Measurements from ENCODE around the gene LSM14B.

The LSM14B gene

GRCh38 chr20:62177307-62177706, 55.0 kb downstream of the LSM14B start:
- no peak overlapping the region for H3K4me3 ChIP-seq (ENCODE audit: low read depth, low read length)
- TF ChIP-seq, protein P1, sequence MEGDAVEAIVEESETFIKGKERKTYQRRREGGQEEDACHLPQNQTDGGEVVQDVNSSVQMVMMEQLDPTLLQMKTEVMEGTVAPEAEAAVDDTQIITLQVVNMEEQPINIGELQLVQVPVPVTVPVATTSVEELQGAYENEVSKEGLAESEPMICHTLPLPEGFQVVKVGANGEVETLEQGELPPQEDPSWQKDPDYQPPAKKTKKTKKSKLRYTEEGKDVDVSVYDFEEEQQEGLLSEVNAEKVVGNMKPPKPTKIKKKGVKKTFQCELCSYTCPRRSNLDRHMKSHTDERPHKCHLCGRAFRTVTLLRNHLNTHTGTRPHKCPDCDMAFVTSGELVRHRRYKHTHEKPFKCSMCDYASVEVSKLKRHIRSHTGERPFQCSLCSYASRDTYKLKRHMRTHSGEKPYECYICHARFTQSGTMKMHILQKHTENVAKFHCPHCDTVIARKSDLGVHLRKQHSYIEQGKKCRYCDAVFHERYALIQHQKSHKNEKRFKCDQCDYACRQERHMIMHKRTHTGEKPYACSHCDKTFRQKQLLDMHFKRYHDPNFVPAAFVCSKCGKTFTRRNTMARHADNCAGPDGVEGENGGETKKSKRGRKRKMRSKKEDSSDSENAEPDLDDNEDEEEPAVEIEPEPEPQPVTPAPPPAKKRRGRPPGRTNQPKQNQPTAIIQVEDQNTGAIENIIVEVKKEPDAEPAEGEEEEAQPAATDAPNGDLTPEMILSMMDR (conservative IDR thresholded peaks at IDR 0.05; ENCODE audit: low read depth, low read length) = no peak
- DNase-seq (ENCODE audit: low read depth) = no peak

DNA sequence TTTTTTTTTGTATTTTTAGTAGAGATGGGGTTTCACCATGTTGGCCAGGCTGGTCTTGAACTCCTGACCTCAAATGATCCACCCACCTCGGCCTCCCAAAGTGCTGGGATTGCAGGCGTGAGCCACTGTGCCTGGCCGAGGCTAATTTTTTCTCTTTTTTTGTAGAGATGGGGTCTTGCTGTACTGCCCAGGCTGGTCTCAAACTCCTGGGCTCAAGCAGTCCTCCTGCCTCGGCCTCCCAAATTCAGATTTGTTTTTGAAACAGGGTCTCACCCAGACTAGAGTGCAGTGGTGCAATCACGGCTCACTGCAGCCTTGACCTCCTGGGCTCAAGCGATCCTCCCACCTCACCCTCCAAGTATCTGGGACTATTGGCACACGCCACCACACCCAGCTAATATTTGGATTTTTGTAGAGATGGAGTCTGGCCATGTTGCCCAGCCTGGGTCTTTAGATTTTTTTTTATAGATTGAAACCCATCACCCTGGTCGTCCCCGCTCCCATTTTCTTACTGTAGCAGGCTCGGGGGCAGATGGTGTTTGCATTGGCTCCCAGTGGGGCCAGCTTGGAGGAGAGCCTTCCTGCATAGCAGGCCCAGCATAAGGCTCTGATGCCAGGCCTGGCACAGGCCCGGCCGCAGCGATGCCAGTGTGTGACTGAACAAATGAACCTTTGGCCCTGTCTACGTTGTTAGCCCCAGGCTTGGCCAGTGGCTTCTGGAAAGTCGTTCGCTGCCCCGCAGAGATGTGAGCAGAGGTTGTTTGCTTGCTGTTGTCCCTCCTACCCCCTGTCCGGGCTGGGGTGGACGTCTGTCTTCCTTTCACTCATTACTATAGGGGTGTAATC, 56.3 kb downstream of the LSM14B start:
- TF ChIP-seq, protein P1 (conservative IDR thresholded peaks at IDR 0.05; ENCODE audit: low read depth, low read length) = no peak
- no peak for DNase-seq (ENCODE audit: low read depth)
- H3K4me3 ChIP-seq (ENCODE audit: low read depth, low read length) = no peak overlapping the region

GRCh38 chr20:62179162-62179504, 56.9 kb downstream of the LSM14B start:
- TF ChIP-seq, protein P1 (conservative IDR thresholded peaks at IDR 0.05; ENCODE audit: low read depth, low read length) = no peak
- DNase-seq (ENCODE audit: low read depth) = no peak
- H3K4me3 ChIP-seq (ENCODE audit: low read depth, low read length) = no peak overlapping the region

- DNase-seq (ENCODE audit: low read depth) = no peak
- TF ChIP-seq, protein P1 (conservative IDR thresholded peaks at IDR 0.05; ENCODE audit: low read depth, low read length) = no peak
- H3K4me3 ChIP-seq (ENCODE audit: low read depth, low read length) = peak overlapping the region; percentile 97
These were observed 59.5 kb downstream of the LSM14B start for GRCh38 chr20:62181808-62182207.

DNA sequence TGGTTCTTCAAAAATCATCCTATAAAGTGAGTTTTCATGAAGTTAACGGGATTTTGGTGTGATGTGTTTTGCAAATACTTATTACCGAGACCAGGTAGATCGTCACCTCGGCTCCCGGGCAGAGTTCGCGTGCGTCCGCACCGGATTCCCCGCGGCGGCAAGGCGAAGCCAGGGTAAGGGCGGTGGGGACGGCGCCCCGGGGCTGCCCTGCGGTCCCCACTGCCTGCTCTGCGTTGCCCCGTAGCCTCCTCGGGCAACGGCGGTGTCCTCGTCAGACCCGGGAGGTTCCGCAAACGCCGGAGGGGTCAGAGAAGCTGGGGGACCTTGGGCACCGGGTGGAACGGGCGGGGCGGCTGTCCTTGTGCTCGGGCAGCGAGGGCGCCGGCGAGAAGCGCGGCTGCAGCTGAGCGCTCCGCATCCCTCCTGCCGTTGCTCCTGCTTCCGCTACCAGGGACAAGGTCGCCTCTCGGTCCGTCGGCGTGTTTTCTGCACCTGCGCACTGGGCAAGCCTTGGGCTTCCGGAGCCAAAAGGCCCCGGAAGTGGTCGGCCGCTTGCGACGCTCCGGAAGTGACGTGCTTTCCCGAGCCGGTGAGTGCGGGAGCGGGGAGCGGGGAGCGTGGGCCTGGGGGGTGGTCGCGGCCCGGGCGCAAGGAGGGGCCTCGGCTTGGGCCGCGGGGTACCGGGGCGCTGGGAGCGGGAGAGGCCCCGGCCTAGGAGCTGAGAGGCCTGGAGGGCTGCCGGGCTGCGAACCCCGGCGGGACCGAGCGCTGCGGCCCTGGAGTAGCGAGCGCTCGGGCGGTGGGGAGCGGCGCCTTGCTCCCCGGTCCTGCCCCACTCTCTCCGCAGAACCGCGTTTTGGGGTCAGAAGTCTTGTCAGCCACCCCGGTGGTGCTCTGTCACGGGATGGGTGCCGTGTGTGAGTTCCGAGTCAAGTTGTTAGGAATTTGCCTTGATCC, 60.5 kb downstream of the LSM14B start, which contains the start of gene MTG2:
TSS of gene MTG2 (plus strand) at position 560 of the 957 bp plus-strand sequence. CDS start 10,393 bp downstream, outside the sequence.
- TF ChIP-seq, protein P1 (conservative IDR thresholded peaks at IDR 0.05; ENCODE audit: low read depth, low read length) = no peak
- peak; percentile 95 for DNase-seq (ENCODE audit: low read depth)
- H3K4me3 ChIP-seq (ENCODE audit: low read depth, low read length) = peak within 1 kb of the TSS; percentile 97

GRCh38 chr20:62183426-62184142, 61.3 kb downstream of the LSM14B start:
- H3K4me3 ChIP-seq (ENCODE audit: low read depth, low read length) = peak overlapping the region; percentile 97
- no peak for DNase-seq (ENCODE audit: low read depth)
- TF ChIP-seq, protein P1 (conservative IDR thresholded peaks at IDR 0.05; ENCODE audit: low read depth, low read length) = no peak

All from choroid plexus epithelial cell (primary cell).